ENCODE data around the gene ORMDL2.

- TF ChIP-seq CTCF (conservative IDR thresholded peaks at IDR 0.05 in 1 of 2, IDR thresholded peaks at IDR 0.05 in 1 of 2; ENCODE audit: low read depth in 1 of 2, low read length in 2 of 2) (no peak), EZH2 (IDR thresholded peaks at IDR 0.05; ENCODE audit: low read length, missing control alignments) (no peak)
These were observed 13.0 kb downstream of the ORMDL2 start for GRCh38 chr12:55830601-55831446.

Data from fibroblast of lung (primary cell).